ENCODE data around the gene EIF5.
"Not testable (repeated sequence)": the region's sequence is repeated elsewhere in the genome, so short reads cannot be mapped to it uniquely, and the experiment has no call there.

The EIF5 gene

GRCh38 chr14:103339561-103339960 is 5.5 kb downstream of the EIF5 start:
- no peak for DNase-seq

GRCh38 chr14:103340480-103341212 is 6.6 kb downstream of the EIF5 start:
- DNase-seq: no peak

GRCh38 chr14:103341250-103342129 is 7.5 kb downstream of the EIF5 start:
- DNase-seq: no peak

GRCh38 chr14:103343164-103343879 is 9.3 kb downstream of the EIF5 start:
- no peak for DNase-seq

- DNase-seq: no peak
Measured at GRCh38 chr14:103343905-103344797, 10.1 kb downstream of the EIF5 start.

- DNase-seq: no peak
Measured at GRCh38 chr14:103346286-103346685, 12.2 kb downstream of the EIF5 start.

- no peak for DNase-seq
Measured at GRCh38 chr14:103347091-103347815, 13.2 kb downstream of the EIF5 start.

- no peak for DNase-seq
Measured at GRCh38 chr14:103348154-103348553, 14.1 kb downstream of the EIF5 start.

GRCh38 chr14:103349982-103350381 is 15.9 kb downstream of the EIF5 start:
- no peak for DNase-seq

GRCh38 chr14:103353362-103353761 is 19.3 kb downstream of the EIF5 start:
- DNase-seq: no peak

GRCh38 chr14:103354141-103354540 is 20.1 kb downstream of the EIF5 start:
- no peak for DNase-seq

GRCh38 chr14:103356024-103356682 is 22.1 kb downstream of the EIF5 start:
- no peak for DNase-seq

- not testable (repeated sequence) for DNase-seq
Measured at GRCh38 chr14:103357552-103357951, 23.5 kb downstream of the EIF5 start.

- no peak for DNase-seq
Measured at GRCh38 chr14:103360548-103360947, 26.5 kb downstream of the EIF5 start.

- no peak for DNase-seq
Measured at GRCh38 chr14:103361867-103362266, 27.8 kb downstream of the EIF5 start.

- DNase-seq: no peak
Measured at GRCh38 chr14:103362780-103363179, 28.7 kb downstream of the EIF5 start.

GRCh38 chr14:103366741-103367140 is 32.7 kb downstream of the EIF5 start:
- DNase-seq: no peak

GRCh38 chr14:103367995-103368394 is 34.0 kb downstream of the EIF5 start:
- DNase-seq: no peak

GRCh38 chr14:103370087-103370486 is 36.0 kb downstream of the EIF5 start:
- no peak for DNase-seq

- DNase-seq: no peak
Measured at GRCh38 chr14:103372017-103372416, 38.0 kb downstream of the EIF5 start.

Measured in stimulated activated CD4-positive, alpha-beta T cell treated with anti-CD3 and anti-CD28 coated beads, Interleukin-15, amount 100 ng/mL, for 24 hours (primary cell).